ENCODE measurements around the gene PARM1.

The PARM1 gene

DNA sequence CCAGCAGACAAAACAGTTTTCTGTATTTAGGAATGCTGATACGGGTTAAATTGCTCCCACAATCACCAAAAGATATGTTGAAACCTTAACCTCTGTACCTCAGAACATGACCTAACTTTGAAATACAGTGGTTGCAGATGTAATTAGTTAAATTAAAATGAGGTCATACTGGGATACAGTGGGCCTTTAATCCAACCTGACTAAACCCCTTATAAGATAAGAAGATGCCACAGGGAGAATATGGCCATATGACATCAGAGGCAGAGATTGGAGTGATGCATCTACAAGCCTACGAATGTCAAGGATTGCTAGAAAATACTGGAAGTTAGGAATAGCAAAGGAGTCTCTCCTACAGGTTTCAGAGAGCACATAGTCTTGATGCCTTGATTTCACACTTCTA, 32.1 kb upstream of the PARM1 start:
- no peaks in the 10 kb centered on the region for H3K36me3 ChIP-seq (replicated peaks; ENCODE audit: low read depth, low read length)
- H2AFZ ChIP-seq (ENCODE audit: low read depth, low read length), result no peak overlapping the region
- H3K4me3 ChIP-seq (ENCODE audit: low read length), result no peak overlapping the region
- H3K79me2 ChIP-seq (ENCODE audit: low read length), result no peaks in the 10 kb centered on the region
- no peaks in the 10 kb centered on the region for H4K20me1 ChIP-seq (ENCODE audit: insufficient read depth, low read length)
- H3K4me1 ChIP-seq (ENCODE audit: low read length), result no peaks in the 10 kb centered on the region
- no peak overlapping the region for H3K27ac ChIP-seq (ENCODE audit: low read length)
- TF ChIP-seq EZH2phosphoT487 (IDR thresholded peaks at IDR 0.05; ENCODE audit: low read depth), result no peak
- TF ChIP-seq, protein P1, sequence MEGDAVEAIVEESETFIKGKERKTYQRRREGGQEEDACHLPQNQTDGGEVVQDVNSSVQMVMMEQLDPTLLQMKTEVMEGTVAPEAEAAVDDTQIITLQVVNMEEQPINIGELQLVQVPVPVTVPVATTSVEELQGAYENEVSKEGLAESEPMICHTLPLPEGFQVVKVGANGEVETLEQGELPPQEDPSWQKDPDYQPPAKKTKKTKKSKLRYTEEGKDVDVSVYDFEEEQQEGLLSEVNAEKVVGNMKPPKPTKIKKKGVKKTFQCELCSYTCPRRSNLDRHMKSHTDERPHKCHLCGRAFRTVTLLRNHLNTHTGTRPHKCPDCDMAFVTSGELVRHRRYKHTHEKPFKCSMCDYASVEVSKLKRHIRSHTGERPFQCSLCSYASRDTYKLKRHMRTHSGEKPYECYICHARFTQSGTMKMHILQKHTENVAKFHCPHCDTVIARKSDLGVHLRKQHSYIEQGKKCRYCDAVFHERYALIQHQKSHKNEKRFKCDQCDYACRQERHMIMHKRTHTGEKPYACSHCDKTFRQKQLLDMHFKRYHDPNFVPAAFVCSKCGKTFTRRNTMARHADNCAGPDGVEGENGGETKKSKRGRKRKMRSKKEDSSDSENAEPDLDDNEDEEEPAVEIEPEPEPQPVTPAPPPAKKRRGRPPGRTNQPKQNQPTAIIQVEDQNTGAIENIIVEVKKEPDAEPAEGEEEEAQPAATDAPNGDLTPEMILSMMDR (IDR thresholded peaks at IDR 0.05; ENCODE audit: low read depth, low read length), result no peak
- H3K9me3 ChIP-seq (ENCODE audit: insufficient read depth, low read length), result no peaks in the 10 kb centered on the region
- no peak overlapping the region for H3K4me2 ChIP-seq (ENCODE audit: low read length)
- no peak overlapping the region for H3K9ac ChIP-seq (ENCODE audit: low read length)
- no peaks in the 10 kb centered on the region for H3K27me3 ChIP-seq (ENCODE audit: low read depth, low read length)

DNA sequence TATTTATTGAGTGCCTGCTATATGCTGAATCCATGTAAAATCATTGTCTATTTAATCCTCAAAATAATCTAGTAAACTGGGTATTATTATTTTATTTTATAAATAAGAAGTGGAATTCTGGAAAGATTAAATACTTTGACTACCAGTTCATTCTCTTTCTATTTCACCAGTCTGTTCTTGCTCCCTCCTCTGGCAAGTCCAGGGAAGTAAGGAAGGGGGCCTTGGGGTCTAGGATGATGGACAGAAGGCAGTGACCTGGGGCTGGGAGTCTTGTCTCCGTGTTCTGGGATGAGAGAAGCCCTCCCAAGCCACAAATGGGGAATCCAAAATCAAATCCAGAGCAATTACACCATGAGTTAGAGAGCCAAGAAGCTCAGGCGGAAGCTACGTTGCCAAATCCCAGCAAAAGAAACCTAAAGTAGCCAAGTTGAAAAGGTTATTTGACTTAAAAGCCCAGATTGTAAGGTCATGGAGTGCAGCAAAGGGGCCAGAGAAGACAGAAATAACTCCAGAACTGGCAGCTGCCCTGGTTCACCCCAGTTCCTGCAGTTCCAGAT, 28.3 kb upstream of the PARM1 start:
- Histone ChIP-seq H3K27me3 (ENCODE audit: low read depth, low read length) (no peaks in the 10 kb centered on the region), H3K36me3 (replicated peaks; ENCODE audit: low read depth, low read length) (no peaks in the 10 kb centered on the region), H3K9me3 (ENCODE audit: insufficient read depth, low read length) (no peaks in the 10 kb centered on the region), H3K4me2 (ENCODE audit: low read length) (no peak overlapping the region), H3K4me1 (ENCODE audit: low read length) (no peaks in the 10 kb centered on the region), H3K27ac (ENCODE audit: low read length) (no peak overlapping the region), H2AFZ (ENCODE audit: low read depth, low read length) (no peak overlapping the region), H3K4me3 (ENCODE audit: low read length) (no peak overlapping the region), H4K20me1 (ENCODE audit: insufficient read depth, low read length) (no peaks in the 10 kb centered on the region), H3K79me2 (ENCODE audit: low read length) (no peaks in the 10 kb centered on the region), H3K9ac (ENCODE audit: low read length) (no peak overlapping the region)
- TF ChIP-seq, protein P1 (IDR thresholded peaks at IDR 0.05; ENCODE audit: low read depth, low read length), result no peak
- no peak for TF ChIP-seq EZH2phosphoT487 (IDR thresholded peaks at IDR 0.05; ENCODE audit: low read depth)

DNA sequence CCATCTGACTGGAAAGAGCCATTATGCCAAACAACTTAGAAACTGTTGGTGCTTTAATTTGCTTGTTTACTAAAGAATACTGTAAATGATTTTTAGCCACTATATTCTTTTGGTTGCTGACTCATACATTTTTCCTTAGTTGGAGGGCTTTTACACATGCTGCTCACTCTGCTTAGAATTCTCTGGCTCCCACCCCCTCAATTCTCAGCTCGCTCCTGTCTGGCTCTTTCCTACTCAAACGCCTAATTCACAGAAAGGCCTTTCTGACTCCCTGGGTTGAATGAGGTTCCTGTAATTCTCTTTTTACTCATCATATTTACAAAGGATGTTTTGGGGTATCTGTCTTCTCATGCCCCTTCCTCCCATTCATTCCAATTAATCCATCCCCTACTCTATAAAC, 26.1 kb upstream of the PARM1 start:
- Histone ChIP-seq H4K20me1 (ENCODE audit: insufficient read depth, low read length) (no peaks in the 10 kb centered on the region), H3K79me2 (ENCODE audit: low read length) (no peaks in the 10 kb centered on the region), H3K9me3 (ENCODE audit: insufficient read depth, low read length) (no peaks in the 10 kb centered on the region), H3K36me3 (replicated peaks; ENCODE audit: low read depth, low read length) (no peaks in the 10 kb centered on the region), H3K4me3 (ENCODE audit: low read length) (no peak overlapping the region), H3K4me2 (ENCODE audit: low read length) (no peak overlapping the region), H3K4me1 (ENCODE audit: low read length) (no peaks in the 10 kb centered on the region), H2AFZ (ENCODE audit: low read depth, low read length) (no peak overlapping the region), H3K27ac (ENCODE audit: low read length) (no peak overlapping the region), H3K27me3 (ENCODE audit: low read depth, low read length) (no peaks in the 10 kb centered on the region), H3K9ac (ENCODE audit: low read length) (no peak overlapping the region)
- TF ChIP-seq EZH2phosphoT487 (IDR thresholded peaks at IDR 0.05; ENCODE audit: low read depth), result no peak
- TF ChIP-seq, protein P1 (IDR thresholded peaks at IDR 0.05; ENCODE audit: low read depth, low read length), result no peak

DNA sequence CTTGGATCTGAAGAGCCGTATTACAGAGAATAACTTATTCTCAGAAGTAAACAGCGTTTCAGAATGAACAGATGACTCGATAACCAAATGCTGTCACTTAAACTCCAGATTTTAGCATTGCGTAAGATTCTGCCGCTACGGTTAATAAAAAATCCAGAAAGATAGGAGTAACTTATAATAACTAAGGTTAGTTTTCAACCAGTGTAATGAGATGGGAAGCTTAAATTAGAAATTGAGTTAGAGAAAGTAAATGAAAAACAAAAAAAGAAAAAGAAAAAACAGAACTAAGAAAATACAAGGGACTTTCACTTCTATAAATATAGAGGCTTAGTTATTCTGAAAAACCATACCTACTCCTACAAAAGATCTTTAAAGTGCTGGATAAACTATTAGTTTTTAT, 13.1 kb upstream of the PARM1 start:
- H2AFZ ChIP-seq (ENCODE audit: low read depth, low read length), result no peak overlapping the region
- peak overlapping the region; percentile 67 for H3K4me3 ChIP-seq (ENCODE audit: low read length)
- peak overlapping the region; percentile 89 for H3K4me2 ChIP-seq (ENCODE audit: low read length)
- H3K79me2 ChIP-seq (ENCODE audit: low read length), result no peaks in the 10 kb centered on the region
- H3K27me3 ChIP-seq (ENCODE audit: low read depth, low read length), result no peaks in the 10 kb centered on the region
- peak overlapping the region; percentile 81 for H3K9ac ChIP-seq (ENCODE audit: low read length)
- no peak for TF ChIP-seq EZH2phosphoT487 (IDR thresholded peaks at IDR 0.05; ENCODE audit: low read depth)
- TF ChIP-seq, protein P1 (IDR thresholded peaks at IDR 0.05; ENCODE audit: low read depth, low read length), result no peak
- H3K27ac ChIP-seq (ENCODE audit: low read length), result peak overlapping the region; percentile 95
- H3K4me1 ChIP-seq (ENCODE audit: low read length), result peaks cover 59% of the 10 kb centered on the region
- H3K36me3 ChIP-seq (replicated peaks; ENCODE audit: low read depth, low read length), result no peaks in the 10 kb centered on the region
- peaks cover 4% of the 10 kb centered on the region; the same call in 1 of the 2 replicates for H3K9me3 ChIP-seq (ENCODE audit: insufficient read depth, low read length)
- no peaks in the 10 kb centered on the region for H4K20me1 ChIP-seq (ENCODE audit: insufficient read depth, low read length)

Measured in OCI-LY3 (cell line).